Ishikawa (cell line): ENCODE data around the gene METTL8.

Experiments
- CEBPB ChIP-seq: IDR thresholded peaks from 2 replicates; pipeline ENCODE4 v1.6.1; 2012
- CREB1 ChIP-seq: IDR thresholded peaks from 2 replicates; pipeline ENCODE4 v1.6.1; 2012; ENCODE audit warnings: low read depth
- EGR1 ChIP-seq: IDR thresholded peaks from 2 replicates; pipeline ENCODE4 v1.6.1; 2012
- EP300 ChIP-seq: IDR thresholded peaks from 2 replicates; pipeline ENCODE4 v1.6.1; 2012; ENCODE audit warnings: borderline replicate concordance
- FOXM1 ChIP-seq: IDR thresholded peaks from 2 replicates; pipeline ENCODE4 v1.6.1; 2012; ENCODE audit warnings: low read depth, borderline replicate concordance
- MAX ChIP-seq: IDR thresholded peaks from 2 replicates; pipeline ENCODE4 v1.6.1; 2012
- NFIC ChIP-seq: IDR thresholded peaks from 2 replicates; pipeline ENCODE4 v1.6.1; 2012
- RAD21 ChIP-seq: IDR thresholded peaks from 2 replicates; pipeline ENCODE4 v1.6.1; 2012; ENCODE audit warnings: low read depth
- REST ChIP-seq: IDR thresholded peaks from 2 replicates; pipeline ENCODE4 v1.6.1; 2012; ENCODE audit warnings: low read depth, mild to moderate bottlenecking
- TCF12 ChIP-seq: IDR thresholded peaks from 2 replicates; pipeline ENCODE4 v1.6.1; 2012; ENCODE audit warnings: low read depth
- TEAD4 ChIP-seq: IDR thresholded peaks from 2 replicates; pipeline ENCODE4 v1.6.1; 2012
- USF1 ChIP-seq: IDR thresholded peaks from 2 replicates; pipeline ENCODE4 v1.6.1; 2012
- YY1 ChIP-seq: IDR thresholded peaks from 2 replicates; pipeline ENCODE4 v1.6.1; 2012; ENCODE audit warnings: low read depth
- ZBTB7A ChIP-seq: IDR thresholded peaks from 2 replicates; pipeline ENCODE4 v1.6.1; 2012; ENCODE audit warnings: low read depth

GRCh38 chr2:171436307-171436706 lies 2.5 kb upstream of the METTL8 start:
- TF ChIP-seq ZBTB7A (no peak), CEBPB (no peak), FOXM1 (no peak), TCF12 (no peak), REST (no peak), TEAD4 (no peak), EP300 (no peak), MAX (no peak), EGR1 (no peak), NFIC (no peak), RAD21 (no peak), USF1 (no peak), YY1 (no peak), CREB1 (no peak)
